Stimulated activated CD8-positive, alpha-beta memory T cell treated with anti-CD3 and anti-CD28 coated beads, Interleukin-12 subunit alpha, Interleukin-12 subunit beta, amount 100 ng/mL, for 1 hour (primary cell): Measurements from ENCODE around the gene PIEZO2.

Source experiments
- DNase-seq: peaks from one replicate; pipeline ENCODE4 v3.0.0-alpha.2; 2020; ENCODE audit warnings: low read depth

PIEZO2 gene

DNA sequence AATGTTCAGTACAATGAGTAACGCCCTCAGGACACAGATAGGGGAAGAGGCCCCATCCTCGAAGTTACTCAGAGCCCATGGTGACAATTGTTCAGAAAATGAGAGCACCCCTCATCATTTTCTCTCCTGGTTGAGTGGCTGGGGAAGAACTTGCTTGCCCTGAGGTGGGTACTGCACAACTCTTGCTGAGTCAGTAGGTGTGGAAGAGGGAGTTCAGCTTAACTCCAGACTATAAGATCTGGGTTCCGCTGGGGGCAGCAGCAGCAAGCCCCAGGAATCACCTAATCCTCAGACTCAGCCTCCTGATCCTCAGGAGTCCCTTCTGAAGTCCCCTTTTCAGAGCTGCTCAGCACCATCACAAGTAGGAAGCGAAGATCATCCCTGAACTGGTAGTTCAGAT, 123.7 kb downstream of the PIEZO2 start:
- no peak for DNase-seq

- DNase-seq = no peak
Observed at GRCh38 chr18:11024928-11025669, 124.3 kb downstream of the PIEZO2 start.

- no peak for DNase-seq
Observed at GRCh38 chr18:11021477-11021876, 127.9 kb downstream of the PIEZO2 start.

GRCh38 chr18:11020877-11021414, 128.4 kb downstream of the PIEZO2 start:
- no peak for DNase-seq

DNA sequence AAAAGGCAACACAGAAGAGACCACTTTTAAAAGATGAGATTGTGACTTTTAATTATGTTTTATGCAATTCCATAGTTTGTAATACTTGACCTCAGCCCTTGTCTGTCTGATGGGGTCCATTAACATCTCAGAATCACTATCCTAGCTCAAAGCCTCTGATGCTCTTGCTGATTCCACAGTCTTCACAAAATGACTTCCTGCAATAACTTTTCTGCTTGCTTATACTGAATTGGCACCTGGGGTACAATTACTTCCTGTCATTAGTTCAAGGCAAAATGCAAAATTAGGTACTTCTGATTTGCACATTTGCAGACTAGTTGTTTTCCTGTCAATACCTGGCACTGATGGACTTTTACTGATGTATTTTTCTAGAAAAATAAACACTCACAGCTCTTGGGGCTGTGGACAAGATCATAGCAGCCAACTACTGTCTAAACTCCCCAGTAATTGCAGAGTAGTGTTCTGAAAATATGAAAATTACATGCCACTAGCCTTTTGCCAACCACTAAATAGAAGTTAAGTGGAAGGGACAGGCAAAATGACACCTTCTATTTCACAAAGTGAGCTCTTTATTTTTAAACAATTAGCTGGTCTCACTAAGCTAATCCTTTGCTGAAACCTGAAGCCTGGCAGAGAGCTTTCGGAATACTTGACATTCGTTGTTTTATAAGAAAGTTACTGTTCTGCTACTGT, 129.1 kb downstream of the PIEZO2 start:
- DNase-seq = no peak

DNA sequence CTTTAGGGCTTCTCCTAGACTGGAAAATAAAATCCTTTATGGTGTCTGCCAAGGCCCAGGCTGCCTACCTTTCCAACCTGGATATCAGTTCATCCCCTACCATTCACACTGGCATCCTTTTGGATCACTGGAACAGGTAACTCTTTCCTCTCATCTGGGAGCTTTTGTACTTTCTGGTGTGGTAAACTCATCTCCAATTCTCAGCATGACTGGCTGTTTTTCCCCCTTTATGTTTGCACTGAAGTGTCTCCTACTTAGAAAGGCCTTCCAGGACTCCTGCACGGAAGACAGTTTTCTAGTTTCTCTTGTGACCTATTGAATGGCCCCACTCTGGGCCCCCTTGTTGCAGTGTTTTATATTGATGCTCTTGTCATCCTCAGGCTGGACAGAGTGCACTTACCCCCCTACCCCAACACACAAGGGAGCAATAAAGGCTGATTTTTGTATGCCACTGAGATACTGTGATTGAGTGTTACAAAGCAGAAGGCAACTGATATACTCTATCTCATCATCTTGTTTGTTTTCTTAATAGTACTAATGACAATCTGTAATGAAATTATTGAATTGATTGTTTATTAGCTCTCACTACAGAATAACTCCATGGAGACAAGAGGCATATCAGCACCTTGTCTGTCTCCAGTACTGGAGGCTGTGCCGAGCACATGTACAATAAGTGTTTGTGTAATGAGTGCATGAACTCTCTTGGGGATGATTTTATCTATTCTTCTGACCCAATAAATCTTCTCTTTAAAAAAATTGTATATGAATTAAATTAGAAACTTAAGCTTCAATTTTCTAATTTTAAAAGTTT, 129.9 kb downstream of the PIEZO2 start:
- DNase-seq = no peak

GRCh38 chr18:11009869-11010268, 139.5 kb downstream of the PIEZO2 start:
- DNase-seq = no peak

GRCh38 chr18:11009147-11009546, 140.2 kb downstream of the PIEZO2 start:
- no peak for DNase-seq

- DNase-seq = no peak
Observed at GRCh38 chr18:11008505-11008904, 140.9 kb downstream of the PIEZO2 start.

DNA sequence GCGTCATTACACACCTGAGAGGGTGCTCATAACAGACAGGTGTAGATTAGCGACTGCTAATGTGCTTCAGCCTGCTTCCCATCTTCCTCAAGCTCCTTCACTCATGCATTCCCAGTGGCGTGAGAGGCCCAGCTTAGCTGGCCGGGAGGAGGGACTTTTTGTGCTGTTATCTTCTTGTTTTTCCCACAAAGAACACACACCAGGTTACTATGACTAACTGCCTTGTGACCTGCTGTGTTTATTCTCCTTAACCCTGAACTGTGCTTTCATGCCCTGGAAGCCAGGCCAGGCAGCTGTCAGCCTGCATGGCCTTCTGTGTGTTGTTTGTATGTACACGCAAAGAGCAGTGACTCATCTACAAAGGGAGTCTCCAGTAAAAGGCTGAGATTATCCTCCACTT, 143.8 kb downstream of the PIEZO2 start:
- no peak for DNase-seq

DNA sequence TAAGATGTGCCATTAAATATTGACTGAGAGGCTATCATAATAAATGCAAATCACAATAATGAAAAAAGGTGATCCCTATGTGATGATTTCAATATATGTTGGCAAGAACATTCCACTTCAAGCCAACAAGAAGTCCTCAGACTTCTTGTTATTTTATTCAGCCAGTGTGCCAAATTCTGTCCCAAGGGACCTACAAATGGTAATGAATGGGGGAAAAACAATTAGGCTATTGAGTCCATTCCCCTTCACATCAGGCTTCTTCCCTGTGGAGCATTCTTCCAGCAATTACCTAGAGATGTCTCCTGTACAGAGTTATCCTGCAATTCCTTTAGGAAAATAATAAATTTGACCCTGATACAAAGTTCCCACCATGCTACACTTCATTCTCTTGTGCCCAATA, 144.4 kb downstream of the PIEZO2 start:
- no peak for DNase-seq

- DNase-seq = no peak
Observed at GRCh38 chr18:11004294-11004693, 145.1 kb downstream of the PIEZO2 start.

DNA sequence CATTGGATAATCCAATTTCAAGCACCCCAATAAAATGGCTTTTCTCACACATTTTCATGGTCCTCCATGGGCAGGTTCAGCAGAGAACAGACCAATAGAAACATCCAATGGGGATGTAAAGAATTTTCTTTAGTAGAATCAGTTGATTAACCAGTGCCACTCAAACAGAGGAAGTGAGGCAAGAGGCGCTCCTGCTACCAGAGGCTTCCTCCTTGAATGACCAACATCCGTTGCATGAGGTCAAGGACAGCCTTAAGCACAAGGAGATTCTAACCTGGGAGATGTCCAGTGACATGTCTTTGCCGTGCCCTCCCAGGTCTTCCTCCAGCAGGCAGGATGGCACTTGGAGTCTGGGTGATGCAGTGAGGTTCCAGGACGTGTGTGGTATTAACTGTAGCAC, 146.6 kb downstream of the PIEZO2 start:
- no peak for DNase-seq

- DNase-seq = no peak
Observed at GRCh38 chr18:11002277-11002676, 147.1 kb downstream of the PIEZO2 start.

DNA sequence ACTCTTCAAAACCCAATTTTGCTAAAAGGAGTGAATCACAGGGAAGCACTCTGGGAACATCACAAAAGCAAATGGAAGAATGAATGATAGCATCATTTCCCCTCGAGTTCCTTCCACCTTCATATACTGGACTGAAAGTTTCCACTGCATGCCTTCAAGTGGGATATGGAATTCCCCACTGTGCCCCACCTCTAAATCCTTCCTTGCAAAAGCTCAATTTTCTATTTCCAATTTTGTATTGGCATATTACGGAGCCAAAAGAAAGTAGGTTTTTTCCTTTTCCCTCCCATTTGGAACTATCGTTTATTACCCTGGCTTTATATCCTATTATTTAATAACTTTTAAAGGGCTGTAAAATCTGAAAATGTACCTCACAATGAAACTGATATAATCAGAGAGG, 149.3 kb downstream of the PIEZO2 start:
- no peak for DNase-seq

GRCh38 chr18:10997885-10998284, 151.5 kb downstream of the PIEZO2 start:
- DNase-seq = no peak

- DNase-seq = no peak
Observed at GRCh38 chr18:10995550-10995949, 153.8 kb downstream of the PIEZO2 start.

GRCh38 chr18:10989486-10989885, 159.9 kb downstream of the PIEZO2 start:
- DNase-seq = no peak

- no peak for DNase-seq
Observed at GRCh38 chr18:10985689-10986088, 163.7 kb downstream of the PIEZO2 start.

DNA sequence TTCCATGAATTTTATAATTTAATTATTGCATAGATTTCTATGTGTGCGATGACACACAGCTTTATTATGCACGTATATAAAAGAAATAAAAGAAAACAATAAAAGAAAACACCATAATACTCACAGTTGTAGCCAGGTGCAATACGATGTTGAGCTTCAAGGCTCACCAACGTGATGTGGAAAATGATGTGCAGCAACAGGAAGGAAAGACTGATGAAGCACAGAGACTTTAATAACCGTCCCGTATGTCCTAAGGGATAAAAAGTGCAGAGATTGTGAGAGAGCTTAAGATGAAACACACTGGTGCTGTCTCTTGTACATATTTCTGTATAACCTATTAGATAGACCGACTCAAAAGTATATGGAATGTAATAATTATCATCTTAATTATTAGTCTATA, 170.0 kb downstream of the PIEZO2 start:
- DNase-seq = no peak

GRCh38 chr18:10977042-10977441, 172.3 kb downstream of the PIEZO2 start:
- no peak for DNase-seq

GRCh38 chr18:10973567-10974203, 175.7 kb downstream of the PIEZO2 start:
- DNase-seq = no peak
